GM23338 (cell line): ENCODE results near the gene PSMB5.

Experiments
- CREB1 ChIP-seq: fragments of 250-450 bp; sonication (Bioruptor Pico); IDR thresholded peaks from 2 replicates; pipeline ENCODE4 v1.5.0; 2020; ENCODE audit warnings: low read depth, mild to moderate bottlenecking, moderate library complexity
- CTCF ChIP-seq, 2 experiments: fragments of 200-600 bp in 1 of 2; sonication (generic) in 1 of 2; conservative IDR thresholded peaks; 2 replicates each; pipeline versions ENCODE4 v1.5.1 to v1.6.1; 2016 to 2017; ENCODE audit warnings: antibody characterized with exemption in 2 of 2, low read depth in 2 of 2, mild to moderate bottlenecking in 2 of 2, moderate library complexity in 1 of 2
- EZH2 ChIP-seq: fragments of 200-600 bp; sonication (generic); IDR thresholded peaks from one replicate; pipeline ENCODE4 v1.8.0; 2017; ENCODE audit warnings: antibody characterized with exemption, mild to moderate bottlenecking, low read depth; ENCODE audit not compliant: unreplicated experiment
- EZH2phosphoT487 ChIP-seq: fragments of 200-600 bp; sonication (generic); IDR thresholded peaks from one replicate; pipeline ENCODE4 v1.8.1; 2018; ENCODE audit warnings: antibody characterized with exemption; ENCODE audit not compliant: unreplicated experiment
- JUNB ChIP-seq: IDR thresholded peaks from one replicate; pipeline ENCODE4 v1.6.1; 2016; ENCODE audit warnings: antibody characterized with exemption; ENCODE audit not compliant: unreplicated experiment
- POLR2AphosphoS5 ChIP-seq: IDR thresholded peaks from 2 replicates; pipeline ENCODE4 v1.6.1; 2016; ENCODE audit warnings: antibody characterized with exemption, low read depth
- REST ChIP-seq: IDR thresholded peaks from one replicate; pipeline ENCODE4 v1.6.1; 2018; ENCODE audit warnings: antibody characterized with exemption; ENCODE audit not compliant: unreplicated experiment
- STAT1 ChIP-seq: IDR thresholded peaks from one replicate; pipeline ENCODE4 v1.6.1; 2016; ENCODE audit warnings: antibody characterized with exemption; ENCODE audit not compliant: unreplicated experiment
- ZNF114 ChIP-seq: fragments of 250-450 bp; sonication (Bioruptor Pico); IDR thresholded peaks from 2 replicates; pipeline ENCODE4 v1.5.0; 2020; ENCODE audit warnings: mild to moderate bottlenecking, moderate library complexity

- no peak for TF ChIP-seq JUNB
- TF ChIP-seq CTCF (conservative IDR thresholded peaks at IDR 0.05; ENCODE audit: low read depth in 2 of 2) = no peak
- no peak for TF ChIP-seq REST
- no peak for TF ChIP-seq POLR2AphosphoS5
- no peak for TF ChIP-seq CREB1
- TF ChIP-seq EZH2 = no peak
- no peak for TF ChIP-seq ZNF114 (CRISPR knock-in tag)
- no peak for TF ChIP-seq EZH2phosphoT487
- no peak for TF ChIP-seq STAT1
These were observed 45.8 kb upstream of the PSMB5 start for GRCh38 chr14:23080474-23080873.
